GM12892 (cell line): ENCODE results near the gene NTF4.
"Not testable (repeated sequence)": the region's sequence is repeated elsewhere in the genome, so short reads cannot be mapped to it uniquely, and the experiment has no call there.

ENCODE experiments used
- POLR2A ChIP-seq: IDR thresholded peaks from 2 replicates; pipeline ENCODE4 v1.6.1; 2011; ENCODE audit warnings: low read depth, low read length, control low read depth
- POLR2AphosphoS5 ChIP-seq: IDR thresholded peaks from 2 replicates; pipeline ENCODE4 v1.6.1; 2011; ENCODE audit warnings: low read depth, low read length, control low read depth

- not testable (repeated sequence) for TF ChIP-seq POLR2A, POLR2AphosphoS5
Observed at GRCh38 chr19:49049011-49049410, 15.6 kb downstream of the NTF4 start, which contains the start of gene CGB8.
